ENCODE measurements around the gene RPL32.

The RPL32 gene

DNA sequence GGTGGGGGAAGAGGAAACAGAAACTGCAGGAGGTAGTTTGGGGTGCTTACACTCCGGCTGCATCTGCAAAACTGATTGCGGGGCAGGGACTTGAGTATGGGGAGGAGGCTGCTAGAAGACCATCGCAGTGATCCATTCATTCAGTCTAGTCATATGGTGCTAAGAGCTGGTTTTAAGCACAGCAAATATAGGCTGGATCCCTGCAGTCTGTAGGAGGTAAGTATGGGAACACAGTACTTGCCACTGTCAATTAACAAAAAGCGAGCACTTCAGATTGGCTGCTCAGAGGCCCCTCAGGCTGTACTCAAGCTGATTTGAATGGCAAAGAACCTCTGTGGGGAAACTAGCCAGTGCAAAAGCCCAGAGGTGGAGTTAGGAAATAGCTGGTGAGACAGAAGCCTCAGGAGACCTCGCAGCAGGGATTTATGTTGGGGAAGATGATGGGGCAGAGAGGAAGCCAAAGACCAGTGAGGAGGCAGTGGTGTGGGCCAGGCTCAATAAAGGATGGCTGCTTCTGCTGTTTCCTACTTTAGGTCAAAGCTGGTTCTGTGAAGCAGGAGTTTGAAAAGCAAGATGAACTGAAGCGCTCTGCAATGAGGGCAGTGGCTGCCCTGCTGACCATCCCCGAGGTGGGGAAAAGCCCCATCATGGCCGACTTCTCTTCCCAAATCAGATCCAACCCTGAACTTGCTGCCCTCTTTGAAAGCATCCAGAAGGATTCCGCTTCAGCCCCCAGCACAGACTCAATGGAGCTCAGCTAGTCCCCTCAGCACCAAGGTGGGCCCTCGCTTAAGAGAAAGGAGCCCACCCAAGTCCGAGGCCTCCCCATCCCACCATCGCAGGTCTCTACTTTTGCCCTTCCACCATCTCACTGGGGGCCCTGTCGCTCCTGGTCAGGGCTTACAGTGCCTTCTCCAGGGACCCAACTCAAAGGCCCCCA lies 7.9 kb downstream of the RPL32 start:
- no peak for DNase-seq (ENCODE audit: low read depth in 2 of 2)

DNA sequence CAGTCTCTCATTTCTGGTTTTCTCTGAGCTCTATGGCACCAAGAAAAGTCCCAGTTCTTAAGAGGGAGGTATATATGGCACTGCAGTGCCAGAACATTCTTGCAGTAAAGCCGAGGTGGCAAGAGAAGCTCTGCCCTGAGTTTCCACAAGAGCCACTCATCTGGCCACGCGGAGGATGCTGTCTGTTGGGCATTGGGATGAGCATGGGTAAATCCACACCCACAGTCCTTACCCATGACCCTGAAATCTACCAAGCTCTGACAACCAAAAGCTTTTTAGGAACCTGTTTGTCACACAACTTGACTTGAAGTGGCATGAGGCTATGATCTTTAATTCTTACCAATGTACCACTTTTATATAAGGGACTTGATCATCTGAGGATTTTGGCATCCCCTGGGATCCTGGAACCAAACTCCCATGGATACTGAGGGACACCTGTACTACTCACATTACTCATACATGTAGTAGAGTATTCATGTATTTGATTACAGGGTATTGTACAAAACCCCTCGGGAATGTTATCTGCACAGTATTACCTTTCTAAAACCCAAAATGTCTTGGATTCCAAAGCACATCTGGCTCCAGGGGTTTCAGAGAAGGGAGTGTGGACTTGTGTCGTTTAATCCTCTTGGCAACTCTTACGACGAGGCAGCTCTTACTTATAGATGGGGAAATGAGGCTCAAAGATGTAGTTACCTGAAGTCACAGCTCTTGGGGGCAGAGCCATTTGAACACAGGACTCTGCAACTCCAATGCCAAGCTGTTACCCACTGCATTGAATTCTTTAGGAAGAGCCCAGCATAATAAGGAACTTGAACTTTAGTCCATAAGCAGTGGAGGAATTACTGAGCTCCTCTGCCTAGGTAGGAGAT lies 8.8 kb downstream of the RPL32 start:
- no peak for DNase-seq (ENCODE audit: low read depth in 2 of 2)

DNA sequence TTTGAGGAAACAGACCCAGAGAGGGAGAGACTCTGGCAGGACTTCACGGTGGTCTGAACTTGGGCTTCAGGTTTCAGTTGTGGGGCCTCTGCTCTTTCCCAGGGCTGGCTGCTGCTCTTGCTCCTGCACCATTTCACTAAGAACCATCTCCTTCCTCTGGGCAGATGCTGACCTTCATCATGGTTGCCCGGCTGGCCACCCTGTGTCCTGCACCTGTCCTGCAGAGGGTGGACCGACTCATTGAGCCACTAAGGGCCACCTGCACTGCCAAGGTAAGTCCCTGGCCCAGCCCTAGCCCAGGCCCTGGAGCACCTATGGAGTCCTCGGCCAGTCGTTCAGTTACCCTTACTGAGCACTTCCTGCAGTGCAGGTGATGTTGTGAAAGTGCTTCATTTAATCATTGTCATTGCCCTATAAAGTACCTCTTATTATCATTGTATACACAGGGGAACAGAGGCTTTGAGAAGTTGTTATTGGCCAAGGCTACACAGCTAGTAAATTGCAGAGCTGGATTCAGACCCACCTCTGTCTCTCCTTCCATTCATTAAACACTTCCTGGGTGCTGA lies 10.0 kb downstream of the RPL32 start:
- no peak for DNase-seq (ENCODE audit: low read depth in 2 of 2)

DNA sequence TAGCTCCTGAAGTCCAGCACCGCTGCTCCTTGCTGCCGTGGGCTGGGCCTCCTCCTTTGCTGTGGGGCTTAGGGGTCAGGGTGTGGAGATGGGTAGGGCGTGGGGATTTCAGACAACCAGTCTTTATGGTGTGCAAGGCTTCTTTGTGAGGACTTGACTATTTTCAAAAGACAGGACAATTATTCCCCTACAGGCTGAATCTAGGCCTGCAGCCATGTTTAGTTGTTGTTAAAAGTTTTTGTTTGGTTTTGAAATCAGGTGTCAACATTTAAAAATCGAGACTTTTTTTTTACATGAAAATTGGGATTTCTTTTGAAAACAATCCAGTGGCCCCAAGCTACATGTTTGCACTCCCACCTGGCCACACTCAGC lies 10.6 kb downstream of the RPL32 start:
- DNase-seq (ENCODE audit: low read depth in 2 of 2) = no peak

DNA sequence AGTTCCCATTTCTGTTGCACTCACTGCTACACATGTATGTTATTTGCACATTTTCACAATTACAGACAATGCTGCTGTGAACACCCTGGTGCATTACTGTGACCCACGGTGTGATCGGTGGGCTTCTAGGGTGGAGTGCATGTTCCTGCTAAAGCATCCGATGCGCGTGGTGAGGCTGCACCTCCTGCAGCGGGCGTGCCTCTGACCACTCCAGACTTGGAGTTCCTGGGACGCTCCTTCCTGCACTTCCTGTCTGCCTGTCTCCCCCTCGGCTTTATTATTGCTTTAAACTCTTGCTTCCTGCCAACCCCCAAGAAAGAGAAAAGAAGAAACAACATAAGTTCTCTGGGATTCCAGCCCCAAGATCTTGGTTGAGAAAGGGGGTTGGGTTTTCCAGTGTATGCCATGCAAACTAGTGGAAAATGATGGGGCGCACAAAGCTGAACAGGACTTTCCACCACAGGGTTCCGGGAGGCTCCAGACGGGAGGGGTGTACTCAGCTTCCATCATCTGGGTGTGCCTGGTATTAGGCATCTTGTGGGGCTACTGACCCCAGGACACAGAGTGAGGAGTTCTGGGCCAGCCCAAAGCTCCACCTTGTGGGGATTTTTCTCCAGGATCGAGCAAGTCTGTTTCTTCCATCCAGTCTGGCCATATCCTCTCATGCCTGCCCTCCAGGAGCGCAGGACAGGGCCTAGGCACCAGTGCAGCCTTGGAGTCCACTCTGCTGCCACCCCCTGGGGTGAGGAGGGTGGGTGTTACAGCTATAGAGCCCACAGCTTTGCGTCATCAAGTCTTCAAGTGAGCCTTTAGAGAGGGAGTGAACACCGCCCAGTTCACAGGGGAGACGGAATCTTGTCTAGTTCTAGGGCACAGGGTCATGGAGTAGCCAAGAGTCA lies 11.2 kb downstream of the RPL32 start:
- no peak for DNase-seq (ENCODE audit: low read depth in 2 of 2)

DNA sequence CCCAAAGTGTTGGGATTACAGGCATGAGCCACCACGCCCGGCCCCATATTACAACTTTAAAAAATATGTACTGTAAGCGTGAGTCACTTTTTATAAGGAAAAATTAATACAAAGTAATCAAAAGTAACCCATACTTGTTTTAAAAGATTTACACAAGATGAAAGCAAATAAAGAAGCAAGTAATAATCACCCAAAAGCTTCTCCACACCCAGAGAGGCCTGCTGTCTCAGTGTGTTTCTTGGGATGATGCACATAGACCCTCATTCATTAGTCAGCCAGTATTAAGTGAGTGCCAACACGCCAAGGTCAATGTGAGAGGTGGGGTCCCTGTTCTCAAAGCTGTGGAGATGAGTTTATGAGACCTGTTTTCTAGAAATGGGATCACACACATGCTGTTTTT lies 12.0 kb downstream of the RPL32 start:
- DNase-seq (ENCODE audit: low read depth in 2 of 2) = no peak

DNA sequence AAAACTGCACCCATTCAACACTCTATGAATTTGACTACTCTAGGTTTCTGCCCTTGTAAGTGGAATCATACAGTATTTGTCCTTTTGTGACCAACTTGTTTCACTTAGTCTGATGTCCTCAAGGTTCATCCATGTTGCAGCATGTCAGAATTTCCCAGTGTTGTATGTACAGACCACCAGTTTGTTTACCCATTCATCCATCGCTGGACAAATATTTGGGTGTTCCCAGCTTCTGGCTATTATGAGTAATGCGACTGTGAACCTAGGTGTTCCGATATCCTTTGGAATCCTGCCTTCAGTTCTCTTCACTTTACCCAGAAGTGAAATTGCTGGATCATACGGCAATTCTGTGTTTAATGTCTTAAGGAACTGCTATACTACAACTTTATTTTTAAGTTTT lies 12.6 kb downstream of the RPL32 start:
- DNase-seq (ENCODE audit: low read depth in 2 of 2) = no peak

DNA sequence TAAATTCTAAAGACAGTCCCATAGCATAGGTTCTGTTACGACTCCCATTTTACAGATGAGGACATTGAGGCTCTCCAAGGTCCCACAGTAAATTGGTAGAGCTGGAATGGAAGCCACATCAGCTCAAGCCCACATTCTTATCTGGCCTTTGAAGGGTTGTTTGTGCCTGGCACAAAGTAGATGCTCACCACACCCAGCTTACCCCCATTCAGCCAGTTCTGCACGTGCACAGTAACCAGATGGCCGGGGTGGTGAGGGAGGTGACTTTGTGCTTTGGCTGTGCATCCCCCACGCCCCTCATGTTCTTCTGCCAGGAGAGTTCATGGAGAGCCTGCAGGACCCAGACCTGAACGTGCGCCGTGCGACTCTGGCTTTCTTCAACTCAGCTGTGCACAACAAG lies 16.2 kb downstream of the RPL32 start:
- DNase-seq (ENCODE audit: low read depth in 2 of 2) = no peak

DNA sequence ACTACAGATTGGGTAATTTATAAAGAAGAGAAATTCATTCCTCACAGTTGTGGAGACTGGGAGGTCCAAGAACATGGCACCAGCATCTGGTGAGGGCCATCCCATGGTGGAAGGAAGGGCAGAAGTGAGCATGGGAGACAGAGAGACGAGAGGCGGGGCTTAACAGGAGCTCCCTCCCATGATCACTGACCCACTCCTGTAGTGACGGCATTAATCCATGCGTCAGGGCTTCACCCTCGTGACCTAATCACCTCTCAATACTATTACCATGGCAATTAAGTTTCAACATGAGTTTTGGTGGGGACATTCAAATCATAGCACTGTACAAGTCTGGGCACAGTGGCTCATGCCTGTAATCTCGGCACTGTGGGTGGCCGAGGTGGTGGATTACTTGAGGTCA lies 17.1 kb downstream of the RPL32 start:
- DNase-seq (ENCODE audit: low read depth in 2 of 2) = no peak

DNA sequence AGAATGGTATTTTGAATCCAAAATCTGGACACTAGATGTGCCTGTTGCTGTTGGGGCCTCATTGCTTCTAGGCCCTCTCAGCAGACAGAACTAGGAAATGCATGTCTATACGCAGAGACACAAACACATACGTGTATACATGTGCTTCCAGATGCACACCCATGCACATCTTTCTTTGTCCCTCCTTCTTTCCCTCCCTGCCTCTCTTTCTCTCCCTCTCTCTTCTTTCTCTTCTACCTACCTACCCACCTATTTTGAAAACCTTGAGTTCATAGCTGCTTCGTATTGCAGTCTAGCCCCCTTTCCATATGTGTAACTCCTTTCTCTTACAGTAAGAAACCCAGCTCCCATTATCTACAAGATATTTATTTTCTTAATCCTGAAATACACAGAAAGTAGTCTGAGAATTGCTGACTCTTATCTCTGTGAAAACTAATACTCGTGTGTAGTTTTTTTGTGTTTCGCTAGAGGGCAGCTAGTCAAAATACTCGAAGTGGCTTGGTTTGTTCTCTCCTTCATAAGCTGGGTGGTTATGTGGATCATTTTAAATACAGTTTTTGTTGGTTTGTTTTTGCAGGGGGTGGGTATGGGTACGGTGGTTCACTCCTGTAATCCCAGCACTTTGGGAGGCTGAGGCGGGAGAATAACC lies 18.5 kb downstream of the RPL32 start:
- no peak for DNase-seq (ENCODE audit: low read depth in 2 of 2)

DNA sequence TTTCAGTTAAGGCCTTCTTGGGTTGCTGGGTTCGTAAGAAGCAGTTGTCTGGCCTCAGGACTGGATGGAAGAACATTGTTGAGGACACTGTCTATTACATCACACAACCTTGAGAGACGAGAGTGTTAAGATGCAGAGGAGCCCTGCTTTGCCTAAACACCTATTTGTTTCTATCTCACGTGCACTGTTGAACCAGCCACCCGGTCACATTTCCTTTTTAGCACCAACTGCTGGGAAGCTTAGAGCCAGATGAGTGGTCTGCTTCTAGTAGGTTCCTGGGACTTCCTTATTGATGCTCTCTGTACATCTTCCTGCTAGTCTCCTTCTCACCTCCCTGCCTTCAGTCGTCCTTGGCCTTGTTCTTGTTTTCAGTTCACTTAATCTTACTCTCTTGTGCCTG lies 22.6 kb downstream of the RPL32 start:
- DNase-seq (ENCODE audit: low read depth in 2 of 2) = no peak

DNA sequence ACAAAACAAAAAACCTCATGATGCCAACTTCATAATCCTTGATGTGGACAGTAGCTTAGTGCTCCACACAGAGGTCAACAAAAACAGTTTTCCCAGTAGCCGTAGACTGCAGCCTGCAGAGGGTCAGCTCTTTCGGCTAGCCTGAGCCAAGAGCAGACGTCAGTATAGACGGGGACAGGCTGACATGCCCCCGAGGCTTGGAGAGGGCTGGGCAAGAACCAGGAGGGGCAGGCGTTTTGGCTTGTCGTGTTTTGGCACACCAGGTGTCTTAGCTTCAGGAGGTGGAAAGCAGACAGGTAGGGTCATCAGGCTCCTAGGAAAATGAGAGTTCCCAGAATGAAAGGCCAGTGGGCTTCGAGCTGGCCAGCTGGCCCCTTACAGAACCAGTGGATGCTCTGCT lies 23.1 kb downstream of the RPL32 start:
- no peak for DNase-seq (ENCODE audit: low read depth in 2 of 2)

DNA sequence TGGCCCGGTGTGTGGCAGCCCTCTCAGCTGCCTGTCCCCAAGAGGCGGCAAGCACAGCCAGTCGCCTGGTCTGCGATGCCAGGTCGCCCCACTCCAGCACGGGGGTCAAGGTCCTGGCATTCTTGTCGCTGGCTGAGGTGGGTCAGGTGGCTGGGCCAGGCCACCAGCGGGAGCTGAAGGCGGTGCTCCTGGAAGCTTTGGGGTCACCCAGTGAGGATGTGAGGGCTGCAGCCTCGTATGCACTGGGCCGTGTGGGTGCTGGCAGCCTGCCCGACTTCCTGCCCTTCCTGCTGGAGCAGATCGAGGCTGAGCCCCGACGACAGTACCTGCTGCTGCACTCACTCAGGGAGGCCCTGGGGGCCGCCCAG lies 24.0 kb downstream of the RPL32 start:
- no peak for DNase-seq (ENCODE audit: low read depth in 2 of 2)

DNA sequence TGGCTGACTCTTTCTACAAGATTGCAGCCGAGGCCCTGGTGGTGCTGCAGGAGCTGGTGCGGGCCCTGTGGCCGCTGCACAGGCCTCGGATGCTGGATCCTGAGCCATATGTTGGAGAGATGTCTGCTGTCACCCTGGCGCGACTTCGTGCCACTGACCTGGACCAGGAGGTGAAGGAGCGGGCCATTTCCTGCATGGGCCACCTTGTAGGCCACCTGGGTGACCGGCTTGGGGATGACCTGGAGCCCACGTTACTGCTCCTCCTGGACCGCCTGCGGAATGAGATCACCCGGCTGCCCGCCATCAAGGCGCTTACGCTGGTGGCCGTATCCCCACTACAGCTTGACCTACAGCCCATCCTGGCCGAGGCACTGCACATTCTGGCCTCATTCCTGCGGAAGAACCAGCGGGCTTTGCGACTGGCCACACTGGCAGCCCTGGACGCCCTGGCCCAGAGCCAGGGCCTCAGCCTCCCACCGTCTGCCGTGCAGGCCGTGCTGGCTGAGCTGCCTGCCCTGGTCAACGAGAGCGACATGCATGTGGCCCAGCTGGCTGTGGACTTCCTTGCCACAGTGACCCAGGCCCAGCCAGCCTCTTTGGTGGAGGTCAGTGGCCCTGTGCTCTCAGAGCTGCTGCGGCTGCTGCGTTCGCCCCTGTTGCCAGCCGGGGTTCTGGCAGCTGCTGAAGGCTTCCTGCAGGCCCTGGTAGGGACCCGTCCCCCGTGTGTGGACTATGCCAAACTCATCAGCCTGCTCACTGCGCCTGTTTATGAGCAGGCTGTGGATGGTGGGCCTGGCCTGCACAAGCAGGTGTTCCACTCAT lies 24.6 kb downstream of the RPL32 start:
- DNase-seq (ENCODE audit: low read depth in 2 of 2) = no peak

DNA sequence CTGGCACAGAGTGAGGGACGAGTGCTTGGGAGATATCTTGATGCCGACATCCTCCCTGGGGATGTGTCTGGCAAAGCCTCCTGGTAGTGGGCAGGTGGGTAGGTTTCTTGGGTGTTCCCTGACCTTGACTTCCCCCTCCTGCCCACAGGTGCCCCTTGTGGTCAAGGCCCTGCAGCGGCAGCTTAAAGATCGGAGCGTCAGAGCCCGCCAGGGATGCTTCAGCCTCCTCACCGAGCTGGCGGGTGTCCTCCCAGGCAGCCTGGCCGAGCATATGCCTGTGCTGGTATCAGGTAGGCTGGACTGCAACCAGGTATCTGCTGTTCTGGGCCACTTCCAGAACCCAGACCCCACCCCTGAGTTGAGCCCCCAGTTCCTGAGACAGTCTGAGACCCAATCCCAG lies 25.6 kb downstream of the RPL32 start:
- DNase-seq (ENCODE audit: low read depth in 2 of 2) = no peak

DNA sequence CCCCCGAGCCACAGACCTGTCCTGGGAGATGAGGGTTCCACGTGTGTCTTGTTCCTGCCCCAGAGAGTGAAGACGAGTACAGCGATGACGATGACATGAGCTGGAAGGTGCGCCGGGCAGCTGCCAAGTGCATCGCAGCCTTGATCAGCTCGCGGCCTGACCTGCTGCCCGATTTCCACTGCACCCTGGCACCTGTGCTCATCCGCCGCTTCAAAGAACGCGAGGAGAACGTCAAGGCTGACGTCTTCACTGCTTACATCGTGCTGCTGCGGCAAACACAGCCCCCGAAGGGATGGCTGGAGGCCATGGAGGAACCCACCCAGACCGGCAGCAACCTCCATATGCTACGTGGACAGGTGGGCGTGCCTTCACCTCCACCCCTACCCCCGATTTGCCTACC lies 26.3 kb downstream of the RPL32 start:
- no peak for DNase-seq (ENCODE audit: low read depth in 2 of 2)

DNA sequence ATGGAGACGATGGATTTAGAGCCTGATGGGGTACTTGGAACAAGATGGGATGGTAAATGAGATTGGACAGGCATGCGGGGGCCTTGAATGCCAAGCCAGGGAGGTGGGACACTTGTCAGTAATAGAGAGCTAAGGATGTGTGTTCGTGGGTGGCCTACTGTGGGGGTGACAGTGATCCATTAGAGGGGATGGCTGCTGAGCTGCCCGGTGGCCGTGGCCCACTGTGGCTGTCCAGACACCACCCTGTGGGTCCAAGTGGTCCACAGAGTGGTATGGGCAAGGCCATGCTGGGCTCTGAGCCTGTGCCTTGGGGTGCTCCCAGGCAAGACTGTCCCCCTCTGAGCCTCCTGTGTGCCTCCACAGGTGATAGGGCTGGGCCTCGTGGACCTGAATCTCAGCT lies 27.4 kb downstream of the RPL32 start:
- DNase-seq (ENCODE audit: low read depth in 2 of 2) = no peak

DNA sequence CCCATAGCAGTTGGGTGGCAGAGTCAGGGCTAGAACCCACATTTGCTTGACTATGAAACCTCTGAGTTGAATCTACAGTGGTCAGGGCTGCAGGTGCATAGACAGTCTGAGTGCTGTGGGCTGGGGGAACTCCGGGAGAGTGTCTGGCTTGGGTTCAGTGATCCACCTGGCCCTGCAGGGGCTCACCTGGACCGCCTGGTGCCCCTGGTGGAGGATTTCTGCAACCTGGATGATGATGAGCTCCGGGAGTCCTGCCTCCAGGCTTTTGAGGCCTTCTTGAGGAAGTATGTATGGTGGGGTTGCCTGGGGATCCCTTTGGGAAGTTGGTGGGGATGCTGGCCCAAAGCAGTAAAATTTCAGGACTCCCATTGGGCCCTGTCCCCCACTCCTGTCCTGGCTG lies 28.6 kb downstream of the RPL32 start:
- no peak for DNase-seq (ENCODE audit: low read depth in 2 of 2)

DNA sequence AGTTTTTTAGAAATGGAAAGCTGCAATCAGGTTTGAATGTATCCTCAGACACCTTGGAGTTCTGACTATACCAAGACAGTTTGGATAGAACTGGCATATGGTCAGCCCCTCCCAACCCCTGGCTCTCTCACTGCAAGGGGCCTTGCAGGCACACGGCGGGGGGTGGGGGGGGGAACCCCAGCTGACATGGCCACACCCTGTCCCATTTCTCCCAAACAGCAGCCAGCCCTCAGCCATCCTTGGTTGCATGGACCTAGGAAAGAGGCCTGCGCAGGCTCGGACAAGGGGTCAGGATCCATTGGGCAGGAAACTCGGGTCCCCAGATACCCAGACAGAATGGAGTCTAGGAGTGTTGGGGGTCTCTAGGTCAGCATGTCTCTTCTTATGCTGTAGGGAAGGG lies 30.4 kb downstream of the RPL32 start:
- no peak for DNase-seq (ENCODE audit: low read depth in 2 of 2)
